ENCODE results near the gene FBXO31. TPM values are rescaled to one million over a fixed set of nuclear protein-coding genes. Genes with fewer than 3 reads are reported as not detected.

FBXO31 gene
- total and polyA plus RNA-seq, 9 of the 15 experiments (the other 6 are each of a cell fraction or from before 2014, with no cell fraction given), result 0.18 to 33.3 (median 10.9) TPM

GRCh38 chr16:87297918-87298631 is 85.5 kb downstream of the FBXO31 start:
- CTCF ChIA-PET (ENCODE audit: low intra/inter-chr PET ratio), result interaction anchor here (1.5 kb wide), 1 partner anchor 734 kb away, joined by 7 read pairs; no protein-coding TSS in a partner anchor
- no peak overlapping the region for H3K27ac ChIP-seq (ENCODE audit: extremely low read depth, low read depth, low read length)
- no TSS peak for BruUV-seq (replicated peaks)
- no peak overlapping the region for H2AFZ ChIP-seq (ENCODE audit: low read depth, low read length)
- H3K36me3 ChIP-seq (ENCODE audit: control insufficient read depth, insufficient read depth, low read length), result peaks cover 33% of the 10 kb centered on the region; the same call in 1 of the 3 replicates
- H3K4me2 ChIP-seq (ENCODE audit: insufficient read depth, low read length), result no peak overlapping the region
- peak; percentile 61 to 74 (median 63) for DNase-seq (ENCODE audit: extremely low read depth in 1 of 4, low spot score in 3 of 4)
- H3K9me3 ChIP-seq (replicated peaks; ENCODE audit: control insufficient read depth, insufficient read depth, low read depth, low read length), result no peaks in the 10 kb centered on the region
- WGBS (ENCODE audit: insufficient coverage, low coverage, missing lambda C conversion rate), result 38% methylated on average over 15 of the region's 15 CpGs
- H4K20me1 ChIP-seq (replicated peaks; ENCODE audit: control insufficient read depth, insufficient read depth, low read length), result no peaks in the 10 kb centered on the region
- H3K4me1 ChIP-seq (replicated peaks in 1 of 2; ENCODE audit: control insufficient read depth in 2 of 2, insufficient read depth in 2 of 2, low read length in 2 of 2), result peaks cover 11 to 30% of the 10 kb centered on the region in 2 experiments
- H3K9me1 ChIP-seq (ENCODE audit: control insufficient read depth, insufficient read depth, low read length), result no peaks in the 10 kb centered on the region
- H3K4me3 ChIP-seq, result no peak overlapping the region
- H3K79me2 ChIP-seq (ENCODE audit: control insufficient read depth, insufficient read depth, low read length), result no peaks in the 10 kb centered on the region
- intact Hi-C loops (cut with micrococcal nuclease), result no loop called here
- H3K27me3 ChIP-seq (ENCODE audit: control insufficient read depth in 2 of 2, insufficient read depth in 2 of 2, low read length in 2 of 2), result no peaks in the 10 kb centered on the region
- POLR2A ChIA-PET, result interaction anchor here (0.6 kb wide), 2 partner anchors 30 to 66 kb away, joined by 3 read pairs; no protein-coding TSS in a partner anchor
- peak; percentile 88 for FAIRE-seq
- in situ Hi-C loops (cut with MboI), result no loop called here
- ATAC-seq, result peak; percentile 87
- no peak overlapping the region; a peak in 1 of 4 replicates for H3K9ac ChIP-seq (ENCODE audit: insufficient read depth in 1 of 2, low read depth in 2 of 2, low read length in 2 of 2)
- TF ChIP-seq RAD21 (CRISPR knock-in tag; conservative IDR thresholded peaks at IDR 0.05 in 1 of 2, IDR thresholded peaks at IDR 0.05 in 1 of 2) (peak in 1 of 2 experiments; percentile 49; a peak in 2 of 4 replicates), XRCC5 (IDR thresholded peaks at IDR 0.05; ENCODE audit: low read depth, low read length) (0 out of 2 replicates have a peak, but pooled peaks have one; percentile 35), ZBTB7A (IDR thresholded peaks at IDR 0.05; ENCODE audit: borderline replicate concordance, control insufficient read depth, low read depth, low read length) (no peak), PCBP2 (IDR thresholded peaks at IDR 0.05; ENCODE audit: low read depth, low read length, poor library complexity, severe bottlenecking) (no peak), REST (IDR thresholded peaks at IDR 0.05; ENCODE audit: borderline replicate concordance) (peak; percentile 13; the same call in 1 of the 2 replicates), REST (CRISPR knock-in tag; IDR thresholded peaks at IDR 0.05; ENCODE audit: low read depth) (no peak), SMARCA5 (IDR thresholded peaks at IDR 0.05) (no peak), SIN3A (IDR thresholded peaks at IDR 0.05; ENCODE audit: borderline replicate concordance in 2 of 2, control insufficient read depth in 1 of 2, low read depth in 2 of 2, low read length in 2 of 2) (no peak), CTCF (IDR thresholded peaks at IDR 0.05 in 2 of 3, conservative IDR thresholded peaks at IDR 0.05 in 1 of 3; ENCODE audit: insufficient read depth in 2 of 3, low read depth in 1 of 3, low read length in 3 of 3) (peak; percentile 72 to 86 (median 79)), POLR2G (IDR thresholded peaks at IDR 0.05; ENCODE audit: low read depth, low read length) (0 out of 2 replicates have a peak, but pooled peaks have one; percentile 16)

Data from K562 (cell line).